ENCODE results near the gene HIBCH.

DNA sequence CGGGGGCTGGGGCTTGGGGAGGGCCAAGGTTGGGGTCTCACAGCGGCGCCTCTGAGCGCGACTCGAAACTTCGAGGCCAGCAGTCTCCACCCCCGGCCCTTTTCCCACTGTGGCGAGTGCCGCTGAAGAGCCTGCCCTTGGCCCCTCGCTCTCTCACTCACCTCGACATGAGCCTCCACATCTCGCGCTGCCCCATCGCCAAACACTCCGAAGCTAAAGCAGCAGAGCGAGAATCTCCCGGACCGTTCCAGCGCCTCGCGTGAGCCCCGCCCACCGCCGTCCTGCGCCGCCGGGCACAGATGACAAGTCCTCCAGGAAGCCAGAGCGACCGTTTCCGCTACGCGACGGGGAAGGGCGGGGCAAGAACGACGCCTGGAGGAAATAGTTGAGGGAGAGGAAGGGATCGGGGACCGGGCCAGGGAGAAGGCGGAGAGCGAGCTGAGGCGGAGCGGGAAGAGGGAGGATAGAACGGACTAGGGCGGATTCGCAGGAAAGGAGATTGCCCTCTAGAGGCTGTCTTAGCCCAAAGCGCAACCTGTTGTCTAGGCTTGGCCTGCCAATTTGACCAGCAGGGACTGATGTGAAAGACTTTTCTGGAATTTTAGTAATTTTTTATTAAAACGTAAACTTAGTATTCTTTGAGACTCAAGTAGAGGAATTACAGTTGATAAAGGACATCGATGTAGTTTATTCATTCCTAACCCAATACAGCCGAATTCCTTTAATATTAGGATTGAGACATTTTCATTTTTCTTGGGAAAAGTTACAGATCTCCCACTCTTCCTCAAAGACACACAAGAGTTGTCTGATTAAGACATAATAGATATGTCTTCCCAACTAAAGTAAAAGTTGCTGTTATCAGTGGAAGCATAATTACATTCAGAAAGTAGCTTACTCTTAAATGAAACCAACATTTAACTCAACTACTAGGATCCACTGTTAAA, at the start of gene HIBCH:
- TF ChIP-seq CTCF (IDR thresholded peaks at IDR 0.05) (peak; percentile 63 to 92 (median 77)), POLR2A (IDR thresholded peaks at IDR 0.05) (peak; percentile 48 to 87), EP300 (IDR thresholded peaks at IDR 0.05) (peak; percentile 80 to 98)

All from tibial nerve (tissue), 4 donors.